ENCODE measurements around the gene LTA4H.
"Not testable (repeated sequence)": the region's sequence is repeated elsewhere in the genome, so short reads cannot be mapped to it uniquely, and the experiment has no call there.

The LTA4H gene

GRCh38 chr12:96065776-96066175 is 30.4 kb upstream of the LTA4H start:
- H3K9me3 ChIP-seq (ENCODE audit: control insufficient read depth, insufficient read depth, low read length); H3K4me1 ChIP-seq (ENCODE audit: insufficient read depth, low read length); H3K9ac ChIP-seq (ENCODE audit: low read depth, low read length); H3K36me3 ChIP-seq (ENCODE audit: insufficient read depth, low read length): not testable (repeated sequence)

GRCh38 chr12:96064966-96065365 is 29.6 kb upstream of the LTA4H start:
- H3K9me3 ChIP-seq (ENCODE audit: control insufficient read depth, insufficient read depth, low read length), result no peaks in the 10 kb centered on the region; the same call in 1 of the 2 replicates
- no peaks in the 10 kb centered on the region for H3K36me3 ChIP-seq (ENCODE audit: insufficient read depth, low read length)
- H3K4me1 ChIP-seq (ENCODE audit: insufficient read depth, low read length), result no peaks in the 10 kb centered on the region
- H3K9ac ChIP-seq (ENCODE audit: low read depth, low read length), result no peak overlapping the region

GRCh38 chr12:96064271-96064670 is 28.9 kb upstream of the LTA4H start:
- Histone ChIP-seq H3K9ac (ENCODE audit: low read depth, low read length) (no peak overlapping the region), H3K36me3 (ENCODE audit: insufficient read depth, low read length) (no peaks in the 10 kb centered on the region), H3K9me3 (ENCODE audit: control insufficient read depth, insufficient read depth, low read length) (no peaks in the 10 kb centered on the region; the same call in 1 of the 2 replicates), H3K4me1 (ENCODE audit: insufficient read depth, low read length) (no peaks in the 10 kb centered on the region)

GRCh38 chr12:96063046-96063445 is 27.7 kb upstream of the LTA4H start:
- Histone ChIP-seq H3K36me3 (ENCODE audit: insufficient read depth, low read length) (no peaks in the 10 kb centered on the region), H3K9me3 (ENCODE audit: control insufficient read depth, insufficient read depth, low read length) (no peaks in the 10 kb centered on the region; the same call in 1 of the 2 replicates), H3K9ac (ENCODE audit: low read depth, low read length) (no peak overlapping the region), H3K4me1 (ENCODE audit: insufficient read depth, low read length) (no peaks in the 10 kb centered on the region)

- H3K9me3 ChIP-seq (ENCODE audit: control insufficient read depth, insufficient read depth, low read length), result no peaks in the 10 kb centered on the region
- no peak overlapping the region for H3K9ac ChIP-seq (ENCODE audit: low read depth, low read length)
- no peaks in the 10 kb centered on the region for H3K4me1 ChIP-seq (ENCODE audit: insufficient read depth, low read length)
- no peaks in the 10 kb centered on the region for H3K36me3 ChIP-seq (ENCODE audit: insufficient read depth, low read length)
Observed at GRCh38 chr12:96061864-96062453, 26.6 kb upstream of the LTA4H start.

- Histone ChIP-seq H3K9me3 (ENCODE audit: control insufficient read depth, insufficient read depth, low read length) (no peaks in the 10 kb centered on the region), H3K36me3 (ENCODE audit: insufficient read depth, low read length) (no peaks in the 10 kb centered on the region)
Observed at GRCh38 chr12:96061323-96061722, 25.9 kb upstream of the LTA4H start.

GRCh38 chr12:96060041-96060440 is 24.7 kb upstream of the LTA4H start:
- H3K36me3 ChIP-seq (ENCODE audit: insufficient read depth, low read length), result no peaks in the 10 kb centered on the region
- H3K9me3 ChIP-seq (ENCODE audit: control insufficient read depth, insufficient read depth, low read length), result no peaks in the 10 kb centered on the region
- no peak overlapping the region for H3K9ac ChIP-seq (ENCODE audit: low read depth, low read length)
- H3K4me1 ChIP-seq (ENCODE audit: insufficient read depth, low read length), result no peaks in the 10 kb centered on the region

More at GRCh38 chr12:96061323-96061722, 25.9 kb upstream of the LTA4H start:
- Histone ChIP-seq H3K4me1 (ENCODE audit: insufficient read depth, low read length) (no peaks in the 10 kb centered on the region), H3K9ac (ENCODE audit: low read depth, low read length) (no peak overlapping the region)

GRCh38 chr12:96057986-96058553 is 22.7 kb upstream of the LTA4H start:
- Histone ChIP-seq H3K36me3 (ENCODE audit: insufficient read depth, low read length) (no peaks in the 10 kb centered on the region), H3K9me3 (ENCODE audit: control insufficient read depth, insufficient read depth, low read length) (no peaks in the 10 kb centered on the region), H3K4me1 (ENCODE audit: insufficient read depth, low read length) (no peaks in the 10 kb centered on the region), H3K9ac (ENCODE audit: low read depth, low read length) (no peak overlapping the region)

- H3K4me1 ChIP-seq (ENCODE audit: insufficient read depth, low read length), result no peaks in the 10 kb centered on the region
- H3K9ac ChIP-seq (ENCODE audit: low read depth, low read length), result no peak overlapping the region
- H3K9me3 ChIP-seq (ENCODE audit: control insufficient read depth, insufficient read depth, low read length), result no peaks in the 10 kb centered on the region
- H3K36me3 ChIP-seq (ENCODE audit: insufficient read depth, low read length), result no peaks in the 10 kb centered on the region
Observed at GRCh38 chr12:96056646-96057455, 21.5 kb upstream of the LTA4H start.

GRCh38 chr12:96054244-96054610 is 18.8 kb upstream of the LTA4H start:
- Histone ChIP-seq H3K4me1 (ENCODE audit: insufficient read depth, low read length) (no peaks in the 10 kb centered on the region), H3K9ac (ENCODE audit: low read depth, low read length) (no peak overlapping the region), H3K36me3 (ENCODE audit: insufficient read depth, low read length) (no peaks in the 10 kb centered on the region), H3K9me3 (ENCODE audit: control insufficient read depth, insufficient read depth, low read length) (no peaks in the 10 kb centered on the region; the same call in 1 of the 2 replicates)

GRCh38 chr12:96053476-96054243 is 18.3 kb upstream of the LTA4H start:
- Histone ChIP-seq H3K4me1 (ENCODE audit: insufficient read depth, low read length) (no peaks in the 10 kb centered on the region), H3K9ac (ENCODE audit: low read depth, low read length) (no peak overlapping the region), H3K36me3 (ENCODE audit: insufficient read depth, low read length) (no peaks in the 10 kb centered on the region), H3K9me3 (ENCODE audit: control insufficient read depth, insufficient read depth, low read length) (no peaks in the 10 kb centered on the region; the same call in 1 of the 2 replicates)

GRCh38 chr12:96051756-96052485 is 16.5 kb upstream of the LTA4H start:
- Histone ChIP-seq H3K4me1 (ENCODE audit: insufficient read depth, low read length) (no peaks in the 10 kb centered on the region), H3K9me3 (ENCODE audit: control insufficient read depth, insufficient read depth, low read length) (no peaks in the 10 kb centered on the region; the same call in 1 of the 2 replicates), H3K9ac (ENCODE audit: low read depth, low read length) (no peak overlapping the region), H3K36me3 (ENCODE audit: insufficient read depth, low read length) (no peaks in the 10 kb centered on the region)

- Histone ChIP-seq H3K9me3 (ENCODE audit: control insufficient read depth, insufficient read depth, low read length) (no peaks in the 10 kb centered on the region; the same call in 1 of the 2 replicates), H3K4me1 (ENCODE audit: insufficient read depth, low read length) (no peaks in the 10 kb centered on the region), H3K9ac (ENCODE audit: low read depth, low read length) (no peak overlapping the region), H3K36me3 (ENCODE audit: insufficient read depth, low read length) (no peaks in the 10 kb centered on the region)
Observed at GRCh38 chr12:96050139-96050538, 14.8 kb upstream of the LTA4H start.

- Histone ChIP-seq H3K9ac (ENCODE audit: low read depth, low read length) (no peak overlapping the region), H3K36me3 (ENCODE audit: insufficient read depth, low read length) (no peaks in the 10 kb centered on the region), H3K9me3 (ENCODE audit: control insufficient read depth, insufficient read depth, low read length) (no peaks in the 10 kb centered on the region; the same call in 1 of the 2 replicates), H3K4me1 (ENCODE audit: insufficient read depth, low read length) (no peaks in the 10 kb centered on the region)
Observed at GRCh38 chr12:96049101-96049500, 13.7 kb upstream of the LTA4H start.
